KBM-7 (cell line): ENCODE results near the gene FGF18.

Source experiments
- DNase-seq: peaks from one replicate; pipeline ENCODE4 v3.0.0-alpha.2; 2015
- in situ Hi-C: fragments of 300-500 bp; cut with MboI; formaldehyde crosslinking; loops from 2 replicates; pipeline ENCODE4 v1.14.3; 2020; ENCODE audit warnings: low sequenced_read_pairs, low pct_unique_long_range_greater_than_20kb, mixed read lengths

FGF18 gene

DNA sequence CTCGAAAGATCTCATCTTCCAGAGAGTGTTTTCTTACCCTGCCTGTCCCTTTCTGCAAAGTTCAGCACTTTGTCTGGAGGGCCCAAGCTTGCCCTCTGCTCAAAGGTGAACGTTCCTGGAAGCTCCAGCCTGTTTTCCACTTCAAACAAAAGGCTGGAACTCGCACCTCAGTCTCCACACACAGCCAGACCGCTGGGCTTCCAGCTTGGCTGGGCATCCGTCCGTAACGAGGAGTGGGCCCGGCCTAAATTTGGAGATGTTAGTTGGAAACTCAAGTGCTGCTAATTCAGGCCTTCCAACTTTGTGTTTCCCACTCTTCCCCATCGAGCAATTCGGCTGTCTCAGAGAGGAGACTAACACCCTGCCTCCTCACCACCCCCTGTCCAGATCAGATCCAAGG, 35.1 kb downstream of the FGF18 start:
- no peak for DNase-seq
- in situ Hi-C loops: no loop called here

DNA sequence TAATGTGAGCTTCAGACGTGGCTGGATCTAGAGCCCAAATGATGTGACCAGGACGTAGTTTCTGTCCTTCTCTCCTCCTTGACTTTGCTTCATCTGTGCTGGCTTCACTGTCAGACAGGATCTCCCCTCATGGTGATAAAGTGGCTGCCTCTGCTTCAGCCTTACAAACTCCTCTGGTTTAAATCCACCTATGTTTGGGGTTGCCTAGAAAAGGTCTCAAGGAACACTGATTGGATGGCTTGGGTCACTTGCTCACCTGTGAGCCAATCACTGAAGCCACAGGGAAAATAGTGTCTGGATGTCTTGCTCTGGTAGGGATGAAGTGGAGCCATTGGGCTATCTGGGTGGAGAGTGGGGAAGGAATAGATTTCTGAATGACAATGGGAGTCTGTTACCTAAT, 36.1 kb downstream of the FGF18 start:
- DNase-seq: no peak
- in situ Hi-C loops: no loop called here

DNA sequence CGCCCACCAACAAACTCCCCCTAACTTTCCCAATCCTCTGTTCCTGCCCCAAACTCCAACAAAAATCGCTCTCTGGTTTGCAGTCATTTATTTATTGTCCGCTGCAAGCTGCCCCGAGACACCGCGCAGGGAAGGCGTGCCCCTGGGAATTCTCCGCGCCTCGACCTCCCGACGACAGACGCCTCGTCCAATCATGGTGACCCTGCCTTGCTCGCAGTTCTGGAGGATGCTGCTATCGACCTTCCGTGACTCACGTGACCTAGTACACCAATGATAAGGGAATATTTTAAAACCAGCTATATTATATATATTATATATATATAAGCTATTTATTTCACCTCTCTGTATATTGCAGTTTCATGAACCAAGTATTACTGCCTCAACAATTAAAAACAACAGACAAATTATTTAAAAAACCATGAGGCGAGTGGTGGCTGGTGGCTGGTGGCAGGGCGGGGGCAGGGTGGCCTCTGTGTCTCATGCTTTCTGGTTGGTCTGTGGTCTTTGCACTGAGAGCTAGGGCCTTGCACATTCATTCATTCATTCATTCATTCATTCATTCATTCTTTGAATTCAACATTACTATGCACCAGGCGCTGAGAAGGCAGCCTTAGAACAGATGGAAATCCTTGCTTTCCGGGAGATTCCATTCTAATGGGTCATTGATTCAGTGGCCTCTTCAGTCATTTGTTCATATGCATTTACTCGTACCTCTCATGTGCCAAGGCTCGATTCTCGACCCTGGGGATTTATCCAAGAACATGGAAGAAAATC, 37.9 kb downstream of the FGF18 start:
- in situ Hi-C loops: no loop called here
- no peak for DNase-seq

DNA sequence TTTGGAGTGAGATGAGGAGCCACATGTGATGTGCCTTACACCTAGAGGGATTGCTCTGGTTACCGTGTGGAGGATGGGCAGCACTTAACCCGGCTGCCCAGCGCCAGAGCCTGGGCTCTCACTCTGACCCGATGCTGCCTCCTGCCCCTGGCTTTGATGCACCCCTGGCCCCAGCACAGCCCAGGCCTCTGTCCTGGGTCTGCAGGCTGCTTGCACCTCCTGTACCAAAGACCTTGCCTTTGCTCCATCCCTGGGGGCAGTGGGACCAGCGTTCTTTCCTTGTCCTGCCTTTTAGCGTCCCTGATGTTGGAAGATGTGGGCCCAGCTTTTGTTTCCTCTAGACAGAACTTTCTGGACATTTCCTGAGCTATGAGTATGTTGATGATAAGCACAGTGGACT, 40.4 kb downstream of the FGF18 start:
- in situ Hi-C loops: no loop called here
- no peak for DNase-seq

DNA sequence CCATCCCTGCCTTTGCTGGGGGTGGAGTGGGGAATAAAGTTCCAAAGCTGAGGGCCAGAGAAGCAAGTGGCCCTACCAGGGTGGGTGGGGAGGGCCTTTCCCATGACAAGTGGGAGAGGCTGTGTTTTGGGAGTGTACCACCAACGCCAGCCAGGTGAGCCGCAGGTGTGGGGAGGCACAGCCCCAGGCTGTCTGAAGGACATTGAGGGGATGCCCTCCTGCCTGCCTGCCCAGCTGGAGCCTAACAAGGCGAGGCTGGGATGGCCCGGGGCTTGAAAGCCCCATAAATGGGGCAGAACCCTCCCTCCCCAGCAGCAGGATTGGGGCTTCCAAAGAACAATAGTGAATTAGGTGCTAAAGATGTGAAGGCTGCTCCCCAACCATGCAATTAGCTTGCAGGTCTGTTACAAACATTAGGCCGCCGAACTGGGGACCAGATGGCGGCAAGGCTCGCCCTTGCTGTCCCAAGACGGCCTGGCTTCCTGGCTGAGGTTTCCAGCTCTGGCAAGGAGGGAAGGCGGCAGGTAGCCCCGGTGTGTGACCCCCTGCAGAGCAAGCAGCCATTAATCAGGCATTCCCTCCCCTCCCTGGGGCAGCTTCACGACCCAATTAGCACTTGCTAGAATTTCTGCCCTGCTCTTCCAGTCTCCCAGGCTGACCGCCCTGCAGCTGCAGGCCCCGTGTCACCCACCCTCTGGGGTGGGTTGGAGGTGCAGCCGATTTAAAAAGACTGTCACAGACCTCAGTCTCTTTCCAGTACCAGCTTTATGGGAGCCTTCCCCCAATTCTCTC, 42.9 kb downstream of the FGF18 start:
- in situ Hi-C loops: no loop called here
- DNase-seq: no peak

DNA sequence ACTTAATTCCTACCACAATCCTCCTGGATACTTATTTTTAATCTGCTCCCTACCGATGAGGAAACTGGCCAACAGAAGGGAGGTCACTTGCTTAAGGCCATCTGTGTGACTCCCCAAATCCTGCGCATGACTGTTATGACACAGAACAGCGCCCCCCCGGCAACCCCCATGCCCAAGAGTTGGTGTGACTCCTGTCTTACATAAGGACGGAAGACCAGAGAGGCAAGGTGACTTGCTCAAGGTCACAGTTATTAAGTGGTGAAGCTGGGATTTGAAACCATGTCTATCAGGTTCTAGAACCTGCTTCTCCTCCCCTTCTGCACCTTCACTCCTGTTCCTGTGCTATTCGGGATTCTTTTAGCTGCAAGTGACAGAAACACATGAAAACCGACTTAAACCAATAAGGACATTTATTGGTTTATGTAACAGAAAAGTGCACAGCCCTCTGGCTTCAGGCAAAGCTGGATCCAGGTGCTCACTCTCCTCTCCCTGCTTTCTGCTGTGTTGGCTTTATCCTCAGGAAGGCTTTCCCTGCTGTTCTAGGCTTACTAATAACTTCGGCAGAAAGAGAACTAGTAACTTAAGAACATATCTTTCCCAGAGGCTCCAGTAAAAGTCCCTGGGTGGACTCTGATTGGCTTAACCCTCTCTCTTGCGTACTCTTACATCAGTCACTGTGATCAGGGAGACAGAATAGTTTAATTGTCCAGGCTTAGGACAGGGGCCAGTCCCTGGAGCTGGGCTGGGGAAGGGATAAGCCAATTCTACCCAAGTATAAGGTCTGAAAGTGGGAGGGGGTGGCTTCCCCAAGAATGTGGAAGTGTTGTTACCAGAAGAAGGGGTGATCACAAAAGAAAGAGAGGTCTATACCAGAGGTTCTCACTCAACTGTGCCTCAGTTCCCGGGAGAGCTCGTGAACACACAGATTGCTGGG, 43.7 kb downstream of the FGF18 start:
- in situ Hi-C loops: no loop called here
- no peak for DNase-seq

DNA sequence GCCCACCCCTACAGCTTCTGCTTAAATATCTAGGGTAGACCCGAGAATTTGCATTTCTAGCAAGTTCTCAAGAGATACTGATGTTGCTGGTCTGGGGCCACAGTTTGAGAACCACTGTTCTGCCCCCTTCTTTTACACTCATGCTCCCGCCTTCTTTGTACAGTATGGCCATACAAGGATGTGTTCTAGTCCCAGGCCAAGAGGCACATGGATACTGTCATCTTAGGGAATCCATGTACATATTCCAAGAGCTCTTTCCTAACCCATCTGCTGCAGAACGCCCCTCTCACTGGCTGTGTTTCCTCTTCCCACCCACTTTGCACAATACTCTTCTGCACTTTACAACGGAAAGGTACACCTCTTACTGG, 44.4 kb downstream of the FGF18 start:
- in situ Hi-C loops: no loop called here
- DNase-seq: no peak

DNA sequence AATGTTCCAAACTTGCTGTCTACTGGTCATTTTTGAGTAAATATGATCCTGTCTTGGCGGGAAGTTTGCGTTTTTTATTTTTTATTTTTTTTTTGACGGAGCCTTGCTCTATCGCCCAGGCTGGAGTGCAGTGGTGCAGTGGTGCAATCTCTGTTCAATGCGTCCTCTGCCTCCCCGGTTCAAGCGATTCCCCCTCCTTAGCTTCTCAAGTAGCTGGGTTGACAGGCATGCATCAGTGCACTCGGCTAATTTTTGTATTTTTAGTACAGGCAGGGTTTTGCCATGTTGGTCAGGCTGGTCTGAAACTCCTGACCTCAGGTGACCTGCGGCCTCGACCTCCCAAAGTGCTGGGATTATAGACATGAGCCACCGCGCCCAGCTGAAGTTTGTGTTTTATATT, 45.4 kb downstream of the FGF18 start:
- in situ Hi-C loops: no loop called here

DNA sequence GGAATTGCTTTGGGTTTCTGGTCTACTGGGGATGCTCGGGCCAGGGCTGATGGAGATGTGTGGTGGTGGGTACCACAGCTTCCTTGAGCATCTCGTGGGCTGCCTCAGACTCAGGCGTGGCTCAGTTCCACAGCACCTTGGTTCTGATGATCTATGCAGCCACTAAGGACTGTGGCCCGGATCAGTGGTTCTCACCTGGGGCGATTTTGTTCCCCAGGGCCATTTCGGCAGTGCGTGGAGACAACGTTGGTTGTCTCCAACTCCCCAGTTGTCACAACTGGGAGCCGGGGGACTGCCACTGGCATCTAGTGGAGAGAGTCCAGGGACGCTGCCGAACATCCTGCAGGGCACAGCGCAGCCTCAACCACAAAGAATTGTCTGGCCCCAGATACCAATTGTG, 47.7 kb downstream of the FGF18 start:
- in situ Hi-C loops: no loop called here
- DNase-seq: no peak

More for the DNA sequence above, 45.4 kb downstream of the FGF18 start:
- no peak for DNase-seq

DNA sequence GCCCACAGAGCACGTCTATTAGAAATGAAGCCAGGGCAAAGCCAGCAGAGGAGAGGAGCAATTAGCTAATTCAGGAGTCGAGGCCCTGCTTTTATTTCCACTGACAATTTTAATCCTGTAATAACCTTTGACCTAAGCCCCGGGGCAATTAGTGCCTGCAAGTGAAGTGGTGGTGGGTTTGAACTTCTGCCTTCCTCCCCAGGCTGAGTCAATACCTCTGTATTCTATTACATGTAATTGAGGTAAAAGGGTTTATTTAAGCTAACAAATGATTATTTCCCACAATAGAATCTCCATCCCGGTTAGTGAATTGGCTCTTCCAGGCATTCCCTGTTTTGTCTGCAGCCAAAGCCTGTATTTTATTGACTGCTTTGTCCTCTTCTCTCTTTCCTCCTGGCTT, 49.9 kb downstream of the FGF18 start:
- in situ Hi-C loops: no loop called here
- no peak for DNase-seq

DNA sequence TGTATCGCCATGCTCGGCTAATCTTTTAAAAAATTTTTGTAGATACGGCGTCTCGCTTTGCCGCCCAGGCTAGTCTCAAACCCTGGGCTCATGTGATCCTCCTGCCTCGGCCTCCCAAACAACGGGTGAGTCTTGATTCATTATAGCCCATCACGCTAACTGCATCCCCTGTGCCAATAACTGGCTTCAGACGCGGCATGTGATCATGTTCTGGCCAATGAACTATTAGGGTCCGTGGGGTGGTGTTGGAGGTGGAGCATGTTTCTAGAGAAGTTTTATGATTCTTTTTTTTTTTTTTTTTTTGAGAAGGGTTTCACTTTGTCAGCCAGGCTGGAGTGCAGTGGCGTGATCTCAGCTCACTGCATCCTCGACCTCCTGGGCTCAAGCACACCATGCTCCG, 51.0 kb downstream of the FGF18 start:
- DNase-seq: no peak
- in situ Hi-C loops: no loop called here

DNA sequence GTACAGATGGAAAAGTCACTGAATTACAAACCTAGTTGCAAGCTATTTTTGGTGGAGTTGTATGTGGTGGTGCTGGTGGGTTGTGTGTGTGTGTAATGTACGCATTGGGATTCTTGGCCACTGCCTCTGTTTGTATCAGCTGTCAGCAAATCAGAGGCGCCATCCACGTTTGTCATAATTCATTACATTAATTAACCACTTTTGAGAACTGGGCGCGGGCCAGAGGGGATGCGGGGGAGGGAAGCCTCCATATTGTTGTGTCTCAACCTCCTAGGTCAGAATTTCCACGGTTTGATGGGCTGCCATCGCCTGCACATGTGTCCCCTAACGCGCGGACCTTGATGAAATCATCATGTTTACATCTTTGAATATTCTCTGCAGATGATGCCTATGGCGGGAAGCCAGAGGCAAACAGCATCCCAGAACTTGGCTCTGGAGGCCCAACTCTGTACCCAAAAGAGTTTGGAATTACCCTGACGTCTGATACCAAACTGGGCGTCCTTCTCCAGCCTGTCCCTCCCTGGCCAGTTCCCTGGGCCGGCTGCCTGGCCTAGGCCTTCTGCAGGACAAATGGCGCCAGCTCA, 54.9 kb downstream of the FGF18 start:
- in situ Hi-C loops: no loop called here
- DNase-seq: no peak

DNA sequence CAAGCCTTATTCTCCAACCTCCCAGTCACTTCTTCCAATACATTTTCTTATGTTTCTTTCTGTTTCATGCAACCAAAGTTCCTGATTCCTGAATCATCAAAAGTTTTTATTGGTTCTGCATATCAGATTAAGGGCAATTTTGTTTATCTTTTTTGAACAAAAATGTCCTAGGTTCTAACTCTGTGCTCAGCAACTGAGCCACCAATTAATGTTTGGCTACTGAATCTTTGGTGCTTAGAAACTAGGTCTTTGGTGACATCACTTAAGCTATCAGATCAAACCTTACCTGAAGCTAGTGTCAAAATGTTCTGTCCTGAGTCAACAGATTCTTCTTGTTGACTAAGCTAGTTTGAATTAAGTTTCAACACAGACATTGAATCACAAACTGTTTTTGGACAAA, 56.1 kb downstream of the FGF18 start:
- in situ Hi-C loops: no loop called here
- no peak for DNase-seq

DNA sequence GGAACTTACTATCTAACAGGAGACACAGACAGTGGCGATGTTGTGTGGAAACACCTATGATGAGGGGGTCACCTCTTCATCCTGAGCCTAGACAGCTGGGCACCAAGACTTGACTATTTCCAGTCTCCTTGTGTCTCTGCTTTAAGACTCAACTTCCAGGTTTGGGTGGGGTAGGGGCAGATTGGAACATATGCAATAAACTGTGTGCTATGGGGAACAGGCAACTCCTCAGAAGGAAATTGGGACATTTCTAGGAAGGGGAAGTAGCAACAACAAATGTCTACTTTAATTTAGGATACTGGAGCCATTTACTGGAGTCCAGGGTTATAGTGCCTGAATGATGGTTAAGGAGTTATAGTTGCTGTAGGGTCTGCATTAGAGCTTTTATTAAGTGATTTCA, 57.3 kb downstream of the FGF18 start:
- no peak for DNase-seq
- in situ Hi-C loops: no loop called here

DNA sequence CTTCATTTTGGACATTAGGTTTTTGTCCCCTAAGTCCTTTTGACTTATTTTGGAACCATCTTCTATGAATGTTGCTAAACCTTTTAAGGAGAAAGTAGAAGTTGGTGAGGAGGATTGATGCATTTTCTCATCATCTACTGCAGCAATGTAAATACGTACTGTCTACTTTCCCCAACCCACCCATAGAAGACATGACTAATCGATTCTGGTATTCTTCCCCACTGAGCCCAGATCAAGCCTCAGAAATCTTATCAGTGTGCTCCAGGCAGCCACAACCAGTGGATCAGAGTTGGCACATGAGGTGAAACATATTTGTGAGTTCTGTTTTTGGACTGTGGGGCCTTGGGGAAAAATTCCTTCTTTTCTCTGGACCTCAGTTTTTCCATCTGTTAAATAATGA, 57.7 kb downstream of the FGF18 start:
- no peak for DNase-seq
- in situ Hi-C loops: no loop called here

DNA sequence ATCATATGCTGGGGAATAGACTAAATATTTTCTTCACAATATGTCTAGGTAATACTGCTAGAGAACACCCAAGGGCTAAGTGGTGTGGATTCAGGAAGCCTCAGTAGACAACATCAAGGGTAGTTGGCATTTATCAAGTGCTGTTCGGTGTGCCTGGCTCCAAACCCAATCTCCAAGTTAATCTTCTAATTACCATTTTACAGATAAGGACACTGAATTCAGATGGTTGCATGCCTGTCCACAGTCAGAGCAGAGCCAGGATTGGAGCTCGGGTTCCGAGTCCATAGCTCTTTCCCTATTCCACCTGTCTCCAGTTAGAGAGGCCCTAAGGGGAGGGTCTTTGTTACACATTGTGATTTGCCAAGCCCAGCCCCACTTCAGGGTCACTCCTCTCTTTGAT, 58.2 kb downstream of the FGF18 start:
- DNase-seq: no peak
- in situ Hi-C loops: no loop called here

DNA sequence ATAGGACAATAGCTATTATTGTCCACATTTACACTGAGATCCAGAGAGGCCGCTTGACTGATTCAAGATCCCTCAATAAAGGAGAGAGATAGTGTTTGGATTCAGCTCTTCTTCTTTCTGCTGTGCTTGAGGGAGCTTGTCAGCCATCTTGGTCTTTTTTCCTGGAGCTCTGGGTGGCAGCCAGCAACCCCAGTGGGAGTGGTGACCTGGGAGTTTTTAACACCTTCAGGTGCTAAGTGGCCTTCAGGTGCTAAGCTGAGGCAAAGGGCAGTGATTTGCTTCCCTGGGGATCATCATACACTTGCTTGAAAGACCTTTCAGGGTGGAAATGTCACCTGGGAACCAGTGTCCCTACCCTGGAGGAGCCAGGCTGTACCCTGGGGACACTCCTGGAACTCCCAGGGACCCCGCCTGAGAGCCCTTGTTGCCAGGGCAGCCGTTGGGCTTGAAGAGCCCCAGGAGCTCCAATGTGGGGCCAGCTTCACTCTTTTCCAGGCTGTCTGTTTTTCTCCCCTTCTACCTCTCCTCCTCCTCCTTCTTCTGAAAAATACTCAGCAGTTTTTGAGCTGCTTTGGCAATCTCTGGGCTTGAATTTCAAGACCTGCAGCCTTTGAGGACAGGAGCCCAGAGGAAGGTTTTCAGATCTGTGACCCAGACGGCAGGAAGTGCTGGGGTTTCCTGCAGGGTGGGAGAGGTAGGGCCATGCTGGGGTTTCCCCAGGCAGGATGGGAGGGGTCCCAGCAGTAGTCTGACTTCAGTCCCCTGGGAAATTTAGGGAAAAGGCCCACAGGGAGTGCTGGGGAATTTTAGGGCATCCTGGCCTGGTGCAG, 59.7 kb downstream of the FGF18 start:
- in situ Hi-C loops: no loop called here

DNA sequence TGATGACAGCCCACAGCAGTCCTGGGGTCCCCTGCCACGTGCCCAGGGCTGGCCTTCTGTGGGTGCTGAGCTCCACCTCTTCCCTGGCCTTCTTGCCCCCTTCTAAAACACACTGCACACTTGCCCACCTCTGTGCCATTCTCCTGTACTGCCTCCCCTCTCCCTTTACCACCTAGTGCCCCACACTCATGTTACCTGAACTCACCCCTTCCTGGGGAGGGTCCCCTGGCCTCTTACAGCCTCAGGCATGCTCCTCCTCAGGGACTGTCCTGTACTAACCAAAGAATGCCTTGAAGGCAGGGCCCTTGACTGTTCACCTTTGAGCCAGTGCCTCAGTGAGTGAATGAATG, 60.3 kb downstream of the FGF18 start:
- in situ Hi-C loops: no loop called here
- no peak for DNase-seq

More for the DNA sequence above, 59.7 kb downstream of the FGF18 start:
- no peak for DNase-seq

DNA sequence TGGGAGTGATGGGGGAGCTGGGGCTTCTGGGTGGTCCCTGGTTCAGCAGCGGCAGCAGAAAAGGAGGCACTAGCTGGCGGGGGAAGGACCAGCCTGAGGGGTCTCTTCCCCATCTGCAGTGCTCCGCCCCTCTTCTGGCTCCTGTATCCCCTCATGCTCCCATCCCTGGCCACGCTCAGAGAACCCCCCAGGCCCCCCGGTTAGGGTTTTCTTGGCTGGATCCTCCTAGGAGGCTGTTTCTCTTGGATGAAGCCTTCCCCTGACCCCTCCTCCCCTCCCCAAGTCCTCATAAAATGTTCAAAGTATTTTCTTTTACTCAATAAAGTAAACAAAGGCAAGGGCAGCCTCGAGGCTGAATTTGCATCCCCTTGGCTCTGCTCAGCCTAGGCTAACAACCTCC, 60.8 kb downstream of the FGF18 start:
- in situ Hi-C loops: no loop called here
- DNase-seq: no peak
